Measurements from ENCODE around the gene ACSL5.

Gene ACSL5

GRCh38 chr10:112359606-112360307, 14.2 kb upstream of the ACSL5 start:
- no peak for DNase-seq (ENCODE audit: extremely low read depth, low read depth)
- H3K4me3 ChIP-seq (replicated peaks; ENCODE audit: low read depth, low read length) = no peak overlapping the region
- TF ChIP-seq CTCF (IDR thresholded peaks at IDR 0.05; ENCODE audit: low read depth, low read length, missing control alignments) = no peak

- H3K4me3 ChIP-seq (replicated peaks; ENCODE audit: low read depth, low read length) = no peak overlapping the region
- no peak for TF ChIP-seq CTCF (IDR thresholded peaks at IDR 0.05; ENCODE audit: low read depth, low read length, missing control alignments)
- no peak for DNase-seq (ENCODE audit: extremely low read depth, low read depth)
Observed at GRCh38 chr10:112360308-112361270, 13.3 kb upstream of the ACSL5 start.

- H3K4me3 ChIP-seq (replicated peaks; ENCODE audit: low read depth, low read length) = no peak overlapping the region
- TF ChIP-seq CTCF (IDR thresholded peaks at IDR 0.05; ENCODE audit: low read depth, low read length, missing control alignments) = no peak
- DNase-seq (ENCODE audit: extremely low read depth, low read depth) = peak; percentile 40
Observed at GRCh38 chr10:112361951-112362751, 11.8 kb upstream of the ACSL5 start.

GRCh38 chr10:112362833-112363232, 11.1 kb upstream of the ACSL5 start:
- H3K4me3 ChIP-seq (replicated peaks; ENCODE audit: low read depth, low read length) = no peak overlapping the region
- no peak for TF ChIP-seq CTCF (IDR thresholded peaks at IDR 0.05; ENCODE audit: low read depth, low read length, missing control alignments)
- no peak for DNase-seq (ENCODE audit: extremely low read depth, low read depth)

GRCh38 chr10:112363696-112364688, 9.9 kb upstream of the ACSL5 start:
- no peak for DNase-seq (ENCODE audit: extremely low read depth, low read depth)
- no peak overlapping the region for H3K4me3 ChIP-seq (replicated peaks; ENCODE audit: low read depth, low read length)
- TF ChIP-seq CTCF (IDR thresholded peaks at IDR 0.05; ENCODE audit: low read depth, low read length, missing control alignments) = no peak
